ENCODE data around the gene CES4A.

DNA sequence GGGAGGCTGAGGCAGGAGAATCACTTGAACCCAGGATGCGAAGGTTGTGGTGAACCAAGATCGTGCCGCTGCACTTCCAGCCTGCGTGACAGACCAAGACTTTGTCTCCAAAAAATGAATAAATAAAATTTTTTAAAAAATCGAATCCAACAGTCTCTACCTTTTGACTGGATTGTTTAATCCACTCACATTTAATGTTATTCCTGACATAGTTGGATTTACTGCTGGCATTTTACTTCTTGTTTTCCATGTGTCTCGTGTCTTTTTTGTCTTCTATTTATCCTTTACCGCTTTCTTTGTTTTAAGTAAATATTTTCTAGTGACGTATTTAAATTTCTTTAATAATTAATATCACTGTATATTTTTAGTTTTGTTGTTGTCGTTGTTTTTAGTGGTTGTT, 5.4 kb upstream of the CES4A start:
- TF ChIP-seq EZH2 (IDR thresholded peaks at IDR 0.05; ENCODE audit: low read depth): no peak
- TF ChIP-seq, protein P1, sequence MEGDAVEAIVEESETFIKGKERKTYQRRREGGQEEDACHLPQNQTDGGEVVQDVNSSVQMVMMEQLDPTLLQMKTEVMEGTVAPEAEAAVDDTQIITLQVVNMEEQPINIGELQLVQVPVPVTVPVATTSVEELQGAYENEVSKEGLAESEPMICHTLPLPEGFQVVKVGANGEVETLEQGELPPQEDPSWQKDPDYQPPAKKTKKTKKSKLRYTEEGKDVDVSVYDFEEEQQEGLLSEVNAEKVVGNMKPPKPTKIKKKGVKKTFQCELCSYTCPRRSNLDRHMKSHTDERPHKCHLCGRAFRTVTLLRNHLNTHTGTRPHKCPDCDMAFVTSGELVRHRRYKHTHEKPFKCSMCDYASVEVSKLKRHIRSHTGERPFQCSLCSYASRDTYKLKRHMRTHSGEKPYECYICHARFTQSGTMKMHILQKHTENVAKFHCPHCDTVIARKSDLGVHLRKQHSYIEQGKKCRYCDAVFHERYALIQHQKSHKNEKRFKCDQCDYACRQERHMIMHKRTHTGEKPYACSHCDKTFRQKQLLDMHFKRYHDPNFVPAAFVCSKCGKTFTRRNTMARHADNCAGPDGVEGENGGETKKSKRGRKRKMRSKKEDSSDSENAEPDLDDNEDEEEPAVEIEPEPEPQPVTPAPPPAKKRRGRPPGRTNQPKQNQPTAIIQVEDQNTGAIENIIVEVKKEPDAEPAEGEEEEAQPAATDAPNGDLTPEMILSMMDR (conservative IDR thresholded peaks at IDR 0.05): no peak
